Stimulated activated naive CD8-positive, alpha-beta T cell treated with anti-CD3 and anti-CD28 coated beads, Interleukin-15, amount 100 ng/mL, for 72 hours (primary cell): ENCODE data around the gene DUXB.

Source experiments
- ATAC-seq: fragments of 150-1000 bp; cut with Tn5 transposase; 2 replicates; pipeline ENCODE4 v1.10.0; 2021; ENCODE audit warnings: mild to moderate bottlenecking, moderate library complexity
- DNase-seq, 2 donors: peaks; one replicate each; pipeline ENCODE4 v3.0.0; 2021 to 2022
- H3K27ac Mint-ChIP-seq, 2 donors: one replicate each; pipeline ENCODE4 v1.8.0; 2022; ENCODE audit warnings: mild to moderate bottlenecking in 2 of 2, mixed read lengths in 2 of 2, moderate library complexity in 2 of 2
- H3K27me3 Mint-ChIP-seq: one replicate; pipeline ENCODE4 v1.8.0; 2022; ENCODE audit warnings: mixed read lengths
- H3K4me1 Mint-ChIP-seq: one replicate; pipeline ENCODE4 v1.8.0; 2022; ENCODE audit warnings: mild to moderate bottlenecking, mixed read lengths
- H3K4me3 Mint-ChIP-seq, 2 donors: one replicate each; pipeline ENCODE4 v1.8.0; 2022; ENCODE audit warnings: mild to moderate bottlenecking in 2 of 2, mixed read lengths in 2 of 2, moderate library complexity in 1 of 2
- H3K9me3 Mint-ChIP-seq, 2 donors: one replicate each; pipeline ENCODE4 v1.8.0; 2022; ENCODE audit warnings: mixed read lengths in 2 of 2

Gene DUXB

DNA sequence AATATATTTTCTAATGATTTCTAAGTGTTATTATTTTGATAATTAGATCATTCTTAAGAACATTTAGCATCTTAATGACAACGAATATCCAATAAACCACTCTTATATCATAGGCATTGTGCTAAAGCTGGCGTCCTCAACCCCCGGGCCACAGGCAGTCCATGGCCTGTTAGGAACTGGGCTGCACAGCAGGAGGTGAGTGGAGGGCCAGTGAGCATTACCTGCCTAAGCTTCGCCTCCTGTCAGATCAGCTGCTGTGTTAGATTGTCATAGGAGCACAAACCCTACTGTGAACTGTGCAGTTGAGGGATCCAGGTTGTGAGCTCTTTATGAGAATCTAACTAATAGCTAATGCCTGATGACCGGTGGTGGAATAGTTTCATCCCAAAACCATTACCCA is 3.7 kb downstream of the DUXB start:
- Mint-ChIP-seq H3K27ac (no peak overlapping the region), H3K27me3 (no peaks in the 10 kb centered on the region), H3K9me3 (no peaks in the 10 kb centered on the region), H3K4me1 (no peaks in the 10 kb centered on the region), H3K4me3 (no peak overlapping the region)
- no peak for ATAC-seq
- DNase-seq, result no peak

DNA sequence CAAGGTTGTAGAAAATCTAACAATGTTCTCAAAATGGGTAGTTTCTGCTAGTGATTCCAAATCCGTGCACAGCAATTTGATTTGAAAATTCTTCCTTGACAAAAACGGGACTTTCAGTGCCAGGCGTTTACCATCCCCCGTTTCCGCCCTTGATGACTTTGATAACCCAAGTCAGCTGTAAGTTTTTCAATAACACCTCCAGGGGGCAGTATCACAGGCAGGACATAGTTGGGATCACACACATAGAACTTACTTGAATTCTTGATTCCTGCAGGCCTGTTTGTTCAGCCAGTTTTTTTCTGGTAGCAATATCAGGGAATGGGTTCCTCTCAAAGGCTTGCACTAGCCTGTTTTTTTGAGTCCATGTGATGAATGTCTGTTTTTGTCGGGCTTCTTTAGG is 5.6 kb downstream of the DUXB start:
- DNase-seq (no peak), ATAC-seq (no peak)
- Mint-ChIP-seq H3K27me3 (no peaks in the 10 kb centered on the region), H3K4me1 (no peaks in the 10 kb centered on the region), H3K4me3 (no peak overlapping the region), H3K27ac (no peak overlapping the region), H3K9me3 (no peaks in the 10 kb centered on the region)

DNA sequence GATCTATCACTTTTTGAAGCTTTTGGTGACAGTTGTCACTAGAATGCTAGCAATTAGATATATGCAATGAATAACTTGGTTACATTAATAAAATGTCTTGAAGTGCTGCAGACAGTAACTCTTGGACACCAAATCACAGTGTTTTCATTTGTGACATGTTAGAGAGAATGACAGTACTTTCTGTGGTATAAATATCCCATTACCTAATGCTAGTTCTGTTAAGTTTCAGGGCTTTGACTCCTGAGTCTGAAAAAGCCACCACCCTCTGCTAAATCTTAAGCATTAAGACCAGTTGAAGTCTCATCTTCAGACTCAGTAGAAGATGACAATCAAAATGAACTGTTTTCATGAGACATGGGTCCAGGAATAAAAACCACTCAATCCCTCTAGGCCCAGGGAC is 13.9 kb downstream of the DUXB start:
- peaks cover 8 to 11% of the 10 kb centered on the region in 2 donors for H3K9me3 Mint-ChIP-seq
- DNase-seq (no peak), ATAC-seq (no peak)
- no peaks in the 10 kb centered on the region for H3K27me3 Mint-ChIP-seq
- H3K27ac Mint-ChIP-seq, result no peak overlapping the region
- H3K4me3 Mint-ChIP-seq, result no peak overlapping the region
- no peaks in the 10 kb centered on the region for H3K4me1 Mint-ChIP-seq

DNA sequence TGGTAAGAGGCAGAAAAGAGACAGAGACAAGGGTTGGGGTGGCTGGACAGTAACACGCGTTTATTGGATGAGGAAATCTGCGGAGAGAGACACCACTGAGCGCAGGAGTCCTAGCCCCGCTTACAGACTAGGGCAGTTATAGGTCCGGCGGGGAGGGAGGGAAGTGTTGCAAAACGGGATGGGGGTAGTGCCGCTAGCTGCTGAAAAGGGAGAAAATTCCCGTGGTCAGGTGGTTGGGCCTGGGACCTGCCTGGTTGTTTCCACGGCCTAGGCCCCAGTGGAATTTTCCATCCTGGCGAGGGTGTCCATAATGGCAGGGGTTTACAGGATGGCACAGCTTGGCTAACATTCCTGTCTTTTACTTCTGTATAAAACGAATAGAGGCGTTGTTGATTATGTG is 19.0 kb downstream of the DUXB start:
- H3K27me3 Mint-ChIP-seq, result no peaks in the 10 kb centered on the region
- DNase-seq (no peak), ATAC-seq (no peak)
- H3K4me3 Mint-ChIP-seq, result no peak overlapping the region
- H3K4me1 Mint-ChIP-seq, result no peaks in the 10 kb centered on the region
- H3K9me3 Mint-ChIP-seq, result peaks cover 0 to 11% of the 10 kb centered on the region in 2 donors
- no peak overlapping the region for H3K27ac Mint-ChIP-seq

DNA sequence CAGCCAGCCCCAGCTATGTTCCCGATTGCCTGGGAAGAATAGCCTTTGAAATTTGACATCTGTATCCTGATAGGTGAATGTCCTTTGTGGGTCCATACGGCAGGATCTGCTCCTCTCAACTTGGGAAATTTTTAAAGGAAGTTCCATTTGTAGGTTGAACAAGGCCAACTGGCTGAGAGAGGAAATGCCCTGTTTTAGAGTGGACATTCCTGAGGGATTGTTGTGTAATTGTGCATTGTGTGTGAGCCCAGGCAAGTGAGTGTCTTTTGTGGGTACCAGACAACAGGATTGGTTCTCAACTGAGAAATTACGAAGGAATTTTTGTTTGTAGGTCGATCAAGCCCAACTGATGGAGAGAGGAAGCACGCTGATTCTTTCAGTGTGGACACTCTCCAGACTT is 21.9 kb downstream of the DUXB start:
- H3K4me1 Mint-ChIP-seq, result no peaks in the 10 kb centered on the region
- no peaks in the 10 kb centered on the region for H3K27me3 Mint-ChIP-seq
- H3K9me3 Mint-ChIP-seq, result peaks cover 0 to 6% of the 10 kb centered on the region in 2 donors
- no peak for ATAC-seq
- no peak overlapping the region for H3K27ac Mint-ChIP-seq
- no peak for DNase-seq
- H3K4me3 Mint-ChIP-seq, result no peak overlapping the region

DNA sequence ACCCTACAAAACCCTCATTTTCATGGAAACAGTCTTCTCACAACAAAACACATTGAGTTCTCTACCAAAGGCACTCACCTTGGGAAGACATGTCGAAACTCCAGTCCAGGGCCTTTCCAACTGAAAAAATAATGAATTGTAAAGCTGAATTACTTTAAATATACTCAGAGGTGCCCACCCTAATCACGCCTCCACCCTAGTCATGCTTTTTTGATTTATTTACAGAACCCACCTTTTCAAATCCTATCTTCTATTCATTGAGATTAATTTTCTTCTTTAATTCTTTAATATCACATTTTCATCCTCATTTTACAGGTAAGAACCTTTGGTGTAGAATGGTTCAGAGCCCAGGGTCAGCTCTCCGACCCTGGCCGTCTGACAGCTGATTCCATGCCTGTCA is 24.4 kb downstream of the DUXB start, which contains the start of gene CPHXL2:
Gene CPHXL2 (minus strand): TSS at position 101 of the 400 bp plus-strand sequence. CDS start 10 bp downstream, at position 91.
- no peak within 1 kb of the TSS for H3K4me3 Mint-ChIP-seq
- H3K27me3 Mint-ChIP-seq, result no peaks in the 10 kb centered on the region
- no peaks in the 10 kb centered on the region for H3K4me1 Mint-ChIP-seq
- peak within 1 kb of the TSS in 1 of 2 donors; percentile 11 for H3K27ac Mint-ChIP-seq
- DNase-seq, result no peak
- no peaks in the 10 kb centered on the region for H3K9me3 Mint-ChIP-seq
- no peak for ATAC-seq

DNA sequence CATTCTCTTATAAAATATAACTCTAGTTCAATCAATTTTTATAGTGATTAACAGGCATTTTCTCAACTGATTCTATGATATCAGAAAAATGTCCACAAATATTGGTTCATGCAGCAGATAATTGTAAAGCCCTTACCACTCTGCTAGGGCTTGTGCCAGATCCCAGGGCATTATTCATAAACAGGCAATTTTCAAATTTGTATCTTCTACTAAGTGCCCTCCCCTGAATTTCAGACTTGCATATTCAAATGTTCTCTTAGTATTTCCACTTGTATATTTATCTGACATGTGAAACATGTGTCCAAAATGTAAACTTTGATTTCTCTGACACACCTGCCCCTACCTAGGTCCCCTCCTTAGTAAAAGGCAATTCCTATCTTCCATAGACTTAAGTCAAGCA is 33.8 kb downstream of the DUXB start:
- ATAC-seq (no peak), DNase-seq (no peak)
- Mint-ChIP-seq H3K4me1 (no peaks in the 10 kb centered on the region), H3K4me3 (no peak overlapping the region), H3K27me3 (no peaks in the 10 kb centered on the region), H3K9me3 (no peaks in the 10 kb centered on the region), H3K27ac (no peak overlapping the region)

DNA sequence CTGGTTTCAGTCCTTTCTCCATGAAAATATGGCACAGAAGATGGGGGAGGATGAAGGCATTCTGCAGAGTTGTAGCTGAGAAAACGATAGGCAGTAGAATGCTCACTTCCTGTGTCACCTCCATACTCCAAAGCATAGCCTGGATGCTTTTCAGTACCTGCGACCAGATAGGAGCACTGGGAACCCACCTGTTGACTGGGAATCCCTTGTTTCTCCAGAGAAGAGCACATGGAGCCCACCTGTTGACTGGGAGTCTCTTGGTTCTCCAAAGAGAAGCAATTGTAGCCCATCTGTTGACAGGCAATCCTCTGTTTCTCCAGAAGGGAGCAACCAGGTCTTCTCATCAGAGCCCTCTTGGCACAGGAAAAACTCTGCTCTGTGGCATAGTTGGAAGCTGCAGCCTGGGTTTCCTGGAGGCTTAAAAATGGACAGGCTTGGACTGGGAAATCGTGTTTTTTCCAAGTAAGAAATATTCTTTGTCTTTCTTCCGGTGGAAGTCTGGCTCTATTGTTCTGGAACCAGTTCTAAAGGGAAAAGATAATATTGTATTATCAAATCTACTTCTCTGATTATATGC is 40.4 kb downstream of the DUXB start:
- peaks cover 7% of the 10 kb centered on the region for H3K4me1 Mint-ChIP-seq
- ATAC-seq (no peak), DNase-seq (no peak)
- H3K4me3 Mint-ChIP-seq, result no peak overlapping the region
- no peaks in the 10 kb centered on the region for H3K9me3 Mint-ChIP-seq
- H3K27me3 Mint-ChIP-seq, result no peaks in the 10 kb centered on the region
- no peak overlapping the region for H3K27ac Mint-ChIP-seq

DNA sequence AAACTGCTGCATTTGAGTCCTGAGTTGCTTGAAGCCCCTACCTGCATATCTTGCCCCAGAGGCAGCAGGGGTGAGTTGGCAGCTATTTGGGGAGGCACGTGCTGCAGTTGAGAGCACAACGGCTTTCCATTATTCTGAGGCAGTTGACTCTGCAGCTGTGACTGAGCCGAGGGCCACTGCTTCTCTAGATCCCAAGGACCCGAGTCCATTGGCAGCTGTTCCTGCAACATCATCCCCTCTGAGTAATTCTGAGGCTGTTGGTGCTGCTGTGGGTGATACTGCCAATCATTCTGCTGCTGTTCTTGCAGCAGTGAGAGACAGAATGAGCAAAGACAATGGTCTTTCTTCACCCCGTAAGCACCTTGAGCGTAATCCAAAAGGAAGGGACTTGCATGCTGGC is 40.9 kb downstream of the DUXB start:
- Mint-ChIP-seq H3K27me3 (no peaks in the 10 kb centered on the region), H3K4me1 (peaks cover 8% of the 10 kb centered on the region), H3K4me3 (no peak overlapping the region), H3K9me3 (no peaks in the 10 kb centered on the region), H3K27ac (no peak overlapping the region)
- ATAC-seq (no peak), DNase-seq (no peak)

DNA sequence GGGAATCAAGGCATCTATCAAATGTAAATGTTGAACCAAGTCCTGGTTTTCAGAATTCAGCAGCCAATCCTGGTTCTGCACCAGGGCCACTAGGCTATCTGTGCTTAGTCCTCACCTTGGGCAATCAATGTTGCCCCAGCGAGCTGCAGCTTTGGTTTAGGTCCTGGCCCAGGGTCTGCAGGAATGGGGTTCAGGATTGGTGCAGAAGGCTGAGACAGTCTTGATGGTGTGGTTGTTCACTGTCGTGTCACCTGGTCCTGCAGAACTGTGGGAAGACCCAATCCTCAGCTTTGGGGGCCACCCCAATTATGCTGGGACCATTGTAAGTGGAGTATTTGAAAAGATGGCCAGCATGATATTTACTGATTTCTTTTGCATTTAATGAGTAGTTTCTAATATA is 43.1 kb downstream of the DUXB start:
- Mint-ChIP-seq H3K9me3 (no peaks in the 10 kb centered on the region), H3K27ac (peak overlapping the region in 1 of 2 donors; percentile 71), H3K27me3 (no peaks in the 10 kb centered on the region), H3K4me3 (no peak overlapping the region), H3K4me1 (peaks cover 20% of the 10 kb centered on the region)
- ATAC-seq, result no peak
- DNase-seq, result no peak

DNA sequence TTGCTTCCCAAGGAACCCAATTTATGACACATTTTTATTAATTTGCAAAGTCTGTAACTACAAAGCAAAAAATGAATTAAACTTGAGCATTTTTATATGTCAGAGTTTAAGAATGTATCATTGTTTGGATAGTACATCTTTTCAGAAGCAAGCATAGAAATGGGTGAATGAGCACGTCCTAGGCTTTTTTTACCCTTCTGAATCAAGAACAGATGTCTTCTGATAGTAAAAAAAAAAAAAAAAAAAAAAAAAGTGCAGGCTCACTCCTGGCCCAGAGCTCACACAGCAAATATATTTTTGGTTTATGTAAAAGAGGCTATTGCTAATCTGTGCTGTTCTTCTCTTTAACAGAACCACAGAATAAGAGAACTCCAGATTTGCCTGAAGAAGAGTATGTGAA is 47.3 kb downstream of the DUXB start:
- DNase-seq (no peak), ATAC-seq (no peak)
- H3K4me3 Mint-ChIP-seq, result peak overlapping the region; percentile 15 to 29
- H3K27ac Mint-ChIP-seq, result peak overlapping the region; percentile 64 to 86
- peaks cover 55% of the 10 kb centered on the region for H3K4me1 Mint-ChIP-seq
- H3K9me3 Mint-ChIP-seq, result no peaks in the 10 kb centered on the region
- H3K27me3 Mint-ChIP-seq, result no peaks in the 10 kb centered on the region

DNA sequence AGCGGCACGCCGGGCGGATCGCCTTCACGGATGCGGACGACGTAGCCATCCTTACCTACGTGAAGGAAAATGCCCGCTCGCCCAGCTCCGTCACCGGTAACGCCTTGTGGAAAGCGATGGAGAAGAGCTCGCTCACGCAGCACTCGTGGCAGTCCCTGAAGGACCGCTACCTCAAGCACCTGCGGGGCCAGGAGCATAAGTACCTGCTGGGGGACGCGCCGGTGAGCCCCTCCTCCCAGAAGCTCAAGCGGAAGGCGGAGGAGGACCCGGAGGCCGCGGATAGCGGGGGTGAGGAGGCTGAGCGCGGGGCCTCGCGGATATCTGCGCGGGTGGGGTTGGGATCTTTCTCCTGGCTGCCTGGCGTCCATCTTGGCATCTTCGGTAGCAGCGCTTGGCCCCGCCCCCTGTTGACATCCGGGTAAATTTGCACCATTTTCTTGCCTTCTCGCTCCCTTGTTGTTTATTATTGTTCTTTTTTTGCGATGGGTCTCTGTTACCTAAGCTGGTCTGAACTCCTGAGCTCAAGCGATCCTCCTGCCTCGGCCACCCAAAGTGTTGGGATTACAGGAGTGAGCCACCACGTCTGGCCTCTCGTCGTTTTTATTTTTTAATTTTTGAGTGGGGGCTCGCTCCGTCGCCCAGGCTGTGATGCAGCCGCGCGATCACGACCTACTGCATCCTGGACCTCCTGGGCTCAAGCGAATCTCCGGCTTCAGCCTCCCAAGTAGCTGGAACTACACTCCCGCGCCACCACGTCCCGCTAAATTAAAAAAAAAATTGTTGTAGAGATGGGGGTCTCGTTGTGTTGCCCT is 52.8 kb downstream of the DUXB start:
- no peaks in the 10 kb centered on the region for H3K27me3 Mint-ChIP-seq
- peak overlapping the region; percentile 97 to 98 for H3K27ac Mint-ChIP-seq
- ATAC-seq (peak; percentile 45), DNase-seq (peak; percentile 84 to 87)
- H3K4me1 Mint-ChIP-seq, result peaks cover 63% of the 10 kb centered on the region
- H3K4me3 Mint-ChIP-seq, result peak overlapping the region; percentile 92 to 95
- H3K9me3 Mint-ChIP-seq, result no peaks in the 10 kb centered on the region

DNA sequence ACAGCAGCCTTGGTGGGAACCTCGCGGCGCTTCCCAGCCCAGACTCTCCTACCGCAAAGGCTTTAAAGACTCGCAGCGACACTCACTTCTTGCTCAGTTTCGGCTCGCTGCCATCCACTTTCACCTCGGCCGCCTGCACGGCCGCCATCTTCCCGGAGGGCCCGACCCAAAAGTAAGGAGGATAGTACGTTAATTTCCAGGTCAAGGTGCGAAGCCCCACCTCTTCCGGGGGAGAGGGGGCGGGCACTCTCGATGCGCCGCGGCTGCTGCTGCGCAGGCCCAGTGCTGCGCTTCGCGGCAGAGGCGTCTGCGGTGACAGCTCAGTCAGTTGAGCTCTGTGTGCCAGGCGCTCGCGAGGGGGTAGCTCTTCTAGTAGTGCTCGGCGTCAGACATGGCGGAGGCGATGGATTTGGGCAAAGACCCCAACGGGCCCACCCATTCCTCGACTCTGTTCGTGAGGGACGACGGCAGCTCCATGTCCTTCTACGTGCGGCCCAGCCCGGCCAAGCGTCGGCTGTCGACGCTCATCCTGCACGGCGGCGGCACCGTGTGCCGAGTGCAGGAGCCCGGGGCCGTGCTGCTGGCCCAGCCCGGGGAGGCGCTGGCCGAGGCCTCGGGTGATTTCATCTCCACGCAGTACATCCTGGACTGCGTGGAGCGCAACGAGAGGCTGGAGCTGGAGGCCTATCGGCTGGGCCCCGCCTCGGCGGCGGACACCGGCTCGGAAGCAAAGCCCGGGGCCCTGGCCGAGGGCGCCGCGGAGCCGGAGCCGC is 53.6 kb downstream of the DUXB start, which contains the start of the genes KARS1 and TERF2IP:
Gene KARS1 (minus strand): TSS at position 174 of the 773 bp plus-strand sequence. CDS start 26 bp downstream, at position 148.
Gene TERF2IP (plus strand): TSS at position 282 of the 773 bp plus-strand sequence. CDS start 110 bp downstream, at position 392.
- ATAC-seq (peak; percentile 95), DNase-seq (peak; percentile 95 to 97)
- Mint-ChIP-seq H3K9me3 (no peaks in the 10 kb centered on the region), H3K4me3 (peak within 1 kb of the TSS; percentile 92 to 95), H3K27ac (peak within 1 kb of the TSS; percentile 98), H3K4me1 (peaks cover 58% of the 10 kb centered on the region), H3K27me3 (no peaks in the 10 kb centered on the region)

DNA sequence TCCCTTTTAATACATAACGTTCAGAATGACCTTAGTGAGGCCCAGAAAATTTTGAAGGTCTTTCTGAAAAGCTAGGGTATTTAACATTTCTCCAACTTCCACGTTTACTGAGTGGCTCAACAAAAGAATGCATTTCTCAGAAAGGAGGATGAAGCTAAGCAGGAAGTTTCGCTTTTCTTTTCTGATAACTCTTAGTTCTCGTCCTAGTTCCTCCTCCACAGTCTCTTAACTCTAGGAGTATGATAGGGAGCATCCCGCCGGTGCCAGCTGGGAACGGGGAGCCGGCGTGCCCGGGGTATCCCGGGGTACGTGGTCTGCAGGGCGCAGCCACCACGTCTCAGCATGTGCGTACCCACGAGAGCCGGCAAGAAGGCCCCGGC is 54.2 kb downstream of the DUXB start:
- peak; percentile 17 for ATAC-seq
- H3K4me3 Mint-ChIP-seq, result peak overlapping the region; percentile 92 to 95
- H3K27me3 Mint-ChIP-seq, result no peaks in the 10 kb centered on the region
- DNase-seq, result no peak
- H3K9me3 Mint-ChIP-seq, result no peaks in the 10 kb centered on the region
- H3K4me1 Mint-ChIP-seq, result peaks cover 52% of the 10 kb centered on the region
- peak overlapping the region; percentile 98 for H3K27ac Mint-ChIP-seq

DNA sequence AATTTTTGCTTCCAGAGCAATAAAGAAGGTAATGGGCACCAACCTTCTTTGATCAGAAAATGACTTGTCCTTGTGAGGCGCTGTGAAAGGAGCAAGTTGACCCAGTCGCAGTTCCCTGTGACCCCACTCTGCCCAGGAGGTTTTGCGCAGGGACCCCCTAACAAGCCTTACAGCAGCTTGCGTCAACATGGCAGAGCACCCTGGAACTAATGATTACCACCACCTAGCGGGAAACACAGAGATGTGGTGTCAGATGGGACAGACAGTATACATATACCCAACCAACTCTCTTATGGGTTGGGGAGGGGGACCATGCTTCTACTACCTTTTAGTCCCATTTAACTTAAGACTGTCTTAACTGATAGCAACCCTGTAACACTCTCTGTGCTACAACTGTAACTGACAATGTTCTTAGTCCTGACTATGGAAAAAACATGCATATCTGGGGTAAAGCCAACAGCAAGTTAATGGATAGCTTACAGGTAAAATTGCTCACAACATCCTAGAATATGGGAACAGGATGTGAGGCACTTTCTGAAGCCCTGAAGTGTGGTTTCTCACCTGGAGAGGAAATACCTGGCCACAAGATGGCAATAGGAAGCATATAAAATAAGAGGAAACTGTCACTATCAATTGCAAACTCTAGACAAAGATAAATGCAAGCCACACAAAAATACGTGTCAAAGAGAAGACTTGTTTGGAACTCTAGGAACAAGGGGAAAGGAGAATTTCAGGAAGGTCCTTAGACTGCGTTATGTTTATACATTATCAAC is 56.8 kb downstream of the DUXB start:
- Mint-ChIP-seq H3K4me3 (peak overlapping the region; percentile 57 to 77), H3K27ac (peak overlapping the region in 1 of 2 donors; percentile 89), H3K4me1 (peaks cover 34% of the 10 kb centered on the region), H3K9me3 (no peaks in the 10 kb centered on the region), H3K27me3 (no peaks in the 10 kb centered on the region)
- ATAC-seq (no peak), DNase-seq (no peak)
